ENCODE results near the gene ANAPC10. TPM values are rescaled to one million over a fixed set of nuclear protein-coding genes. Genes with fewer than 3 reads are reported as not detected.

Gene ANAPC10
- total RNA-seq, 1 experiment from 2014 or later: 10.5 TPM

DNA sequence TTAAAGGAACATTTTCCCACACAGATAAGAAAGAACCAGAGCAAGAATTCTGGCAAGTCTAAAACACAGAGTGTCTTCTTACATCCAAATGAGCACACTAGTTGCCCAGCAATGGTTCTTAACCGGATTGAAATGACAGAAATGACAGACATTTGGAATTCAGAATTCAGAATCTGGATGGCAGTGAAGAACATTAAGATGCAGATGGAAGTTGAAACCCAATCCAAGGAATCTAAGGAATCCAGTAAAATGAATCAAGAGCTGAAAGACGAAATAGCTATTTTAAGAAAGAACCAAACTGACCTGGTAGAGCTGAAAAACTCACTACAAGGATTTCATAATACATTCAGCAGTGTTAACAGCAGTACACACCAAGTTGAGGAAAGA is 21.5 kb downstream of the ANAPC10 start:
- no peak for ATAC-seq
- ChIA-PET CTCF (no interaction called here), POLR2A (no interaction called here)
- in situ Hi-C loops (cut with HindIII; ENCODE audit: low pct_unique_long_range_greater_than_20kb, low sequenced_read_pairs): no loop called here
- H3K27me3 ChIP-seq (ENCODE audit: control insufficient read depth, insufficient read depth, low read length): no peaks in the 10 kb centered on the region
- H3K4me3 ChIP-seq (ENCODE audit: low read depth in 2 of 2, low read length in 2 of 2): no peak overlapping the region
- no peaks in the 10 kb centered on the region for H3K4me1 ChIP-seq (ENCODE audit: control insufficient read depth, insufficient read depth, low read length)
- TF ChIP-seq POLR2AphosphoS5 (IDR thresholded peaks at IDR 0.05; ENCODE audit: low read depth, low read length) (no peak), CTCF (IDR thresholded peaks at IDR 0.05) (no peak)
- H3K27ac ChIP-seq (ENCODE audit: low read length): no peak overlapping the region
- no TSS peak for BruUV-seq (replicated peaks)
- no peak for DNase-seq (ENCODE audit: low read depth, low spot score)
- no peaks in the 10 kb centered on the region for H3K36me3 ChIP-seq (ENCODE audit: control insufficient read depth, insufficient read depth, low read length)
- no peaks in the 10 kb centered on the region for H3K9me3 ChIP-seq (ENCODE audit: control insufficient read depth, insufficient read depth, low read depth, low read length)
- intact Hi-C loops (cut with micrococcal nuclease; ENCODE audit: unreplicated experiment): no loop called here

- Histone ChIP-seq H3K4me3 (ENCODE audit: low read depth in 2 of 2, low read length in 2 of 2) (no peak overlapping the region), H3K4me1 (ENCODE audit: control insufficient read depth, insufficient read depth, low read length) (no peaks in the 10 kb centered on the region), H3K27me3 (ENCODE audit: control insufficient read depth, insufficient read depth, low read length) (no peaks in the 10 kb centered on the region), H3K36me3 (ENCODE audit: control insufficient read depth, insufficient read depth, low read length) (no peaks in the 10 kb centered on the region), H3K27ac (ENCODE audit: low read length) (no peak overlapping the region), H3K9me3 (ENCODE audit: control insufficient read depth, insufficient read depth, low read depth, low read length) (no peaks in the 10 kb centered on the region)
- POLR2A ChIA-PET: no interaction called here
- no peak for TF ChIP-seq TCF7L2 (IDR thresholded peaks at IDR 0.05; ENCODE audit: low read depth, low read length)
- no peak for TF ChIP-seq POLR2AphosphoS5 (IDR thresholded peaks at IDR 0.05; ENCODE audit: low read depth, low read length)
- TF ChIP-seq, protein P1, sequence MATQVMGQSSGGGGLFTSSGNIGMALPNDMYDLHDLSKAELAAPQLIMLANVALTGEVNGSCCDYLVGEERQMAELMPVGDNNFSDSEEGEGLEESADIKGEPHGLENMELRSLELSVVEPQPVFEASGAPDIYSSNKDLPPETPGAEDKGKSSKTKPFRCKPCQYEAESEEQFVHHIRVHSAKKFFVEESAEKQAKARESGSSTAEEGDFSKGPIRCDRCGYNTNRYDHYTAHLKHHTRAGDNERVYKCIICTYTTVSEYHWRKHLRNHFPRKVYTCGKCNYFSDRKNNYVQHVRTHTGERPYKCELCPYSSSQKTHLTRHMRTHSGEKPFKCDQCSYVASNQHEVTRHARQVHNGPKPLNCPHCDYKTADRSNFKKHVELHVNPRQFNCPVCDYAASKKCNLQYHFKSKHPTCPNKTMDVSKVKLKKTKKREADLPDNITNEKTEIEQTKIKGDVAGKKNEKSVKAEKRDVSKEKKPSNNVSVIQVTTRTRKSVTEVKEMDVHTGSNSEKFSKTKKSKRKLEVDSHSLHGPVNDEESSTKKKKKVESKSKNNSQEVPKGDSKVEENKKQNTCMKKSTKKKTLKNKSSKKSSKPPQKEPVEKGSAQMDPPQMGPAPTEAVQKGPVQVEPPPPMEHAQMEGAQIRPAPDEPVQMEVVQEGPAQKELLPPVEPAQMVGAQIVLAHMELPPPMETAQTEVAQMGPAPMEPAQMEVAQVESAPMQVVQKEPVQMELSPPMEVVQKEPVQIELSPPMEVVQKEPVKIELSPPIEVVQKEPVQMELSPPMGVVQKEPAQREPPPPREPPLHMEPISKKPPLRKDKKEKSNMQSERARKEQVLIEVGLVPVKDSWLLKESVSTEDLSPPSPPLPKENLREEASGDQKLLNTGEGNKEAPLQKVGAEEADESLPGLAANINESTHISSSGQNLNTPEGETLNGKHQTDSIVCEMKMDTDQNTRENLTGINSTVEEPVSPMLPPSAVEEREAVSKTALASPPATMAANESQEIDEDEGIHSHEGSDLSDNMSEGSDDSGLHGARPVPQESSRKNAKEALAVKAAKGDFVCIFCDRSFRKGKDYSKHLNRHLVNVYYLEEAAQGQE (IDR thresholded peaks at IDR 0.05; ENCODE audit: insufficient read depth in 1 of 2, low read depth in 2 of 2, low read length in 1 of 2): no peak
- TF ChIP-seq SIN3A (IDR thresholded peaks at IDR 0.05; ENCODE audit: borderline replicate concordance, insufficient read depth, low read depth, low read length): no peak
- TF ChIP-seq CTCF (IDR thresholded peaks at IDR 0.05): no peak
- DNase-seq (ENCODE audit: low read depth, low spot score): no peak
- no TSS peak for BruUV-seq (replicated peaks)
- intact Hi-C loops (cut with micrococcal nuclease; ENCODE audit: unreplicated experiment) (no loop called here), in situ Hi-C loops (cut with HindIII; ENCODE audit: low pct_unique_long_range_greater_than_20kb, low sequenced_read_pairs) (no loop called here)
- no peak for ATAC-seq
- CTCF ChIA-PET: no interaction called here
Measured at GRCh38 chr4:145075742-145076468, 22.1 kb downstream of the ANAPC10 start.
